DLD1 (cell line): Measurements from ENCODE around the gene KLK7.
"Not testable (repeated sequence)": the region's sequence is repeated elsewhere in the genome, so short reads cannot be mapped to it uniquely, and the experiment has no call there.

ENCODE experiments used
- in situ Hi-C: cut with HindIII; loops from 2 replicates; pipeline ENCODE4 v1.10.0; 2017; ENCODE audit warnings: low sequenced_read_pairs

KLK7 gene

DNA sequence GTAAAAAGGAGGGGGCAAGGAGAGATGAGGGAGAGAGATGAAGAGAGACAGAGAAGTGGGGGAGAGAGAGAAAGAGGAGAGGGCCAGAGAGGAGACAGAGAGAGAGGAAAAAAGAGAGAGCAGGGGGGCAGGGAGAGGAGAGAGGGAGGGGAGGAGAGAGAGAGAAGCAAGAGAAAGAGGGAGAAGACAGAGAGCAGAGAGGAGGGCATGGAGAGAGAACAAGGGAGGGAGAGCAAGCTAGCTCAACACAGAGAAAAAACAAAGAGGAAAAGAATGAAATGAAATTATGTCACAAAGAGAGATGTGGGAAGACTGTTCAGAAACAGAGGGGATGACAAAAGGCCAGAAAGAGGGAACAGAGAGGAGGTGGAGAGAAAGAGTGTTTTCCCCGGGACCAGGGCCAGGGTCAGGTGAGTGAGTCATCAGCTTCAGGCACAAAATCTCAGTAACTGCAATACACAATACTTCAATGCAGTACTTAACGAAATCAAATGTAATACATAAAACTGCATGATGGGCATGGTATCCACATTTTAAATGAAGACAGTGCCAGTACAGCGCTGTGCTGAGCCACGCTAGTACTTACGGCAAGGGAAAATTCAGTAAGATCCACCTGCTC, 4.8 kb downstream of the KLK7 start:
- in situ Hi-C loops, result no loop called here

DNA sequence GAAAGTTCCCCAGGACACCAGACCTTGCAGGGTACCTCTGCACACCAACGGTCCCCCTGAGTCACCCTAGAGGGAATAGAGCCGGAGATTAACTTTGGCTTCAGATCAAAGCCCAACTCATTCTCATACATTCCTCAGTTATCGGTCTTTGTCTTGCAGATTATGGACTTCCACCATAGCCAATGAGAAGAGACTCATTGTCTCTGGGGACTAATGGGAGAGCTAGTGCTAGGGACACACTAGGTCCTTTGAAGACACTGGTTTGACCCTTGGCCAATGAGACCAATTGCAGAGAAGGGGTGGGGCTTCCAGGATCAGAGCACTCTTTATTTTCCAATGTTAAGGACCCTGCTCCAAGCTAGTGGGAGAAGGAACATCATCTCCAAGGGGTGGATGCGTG, 6.1 kb downstream of the KLK7 start:
- in situ Hi-C loops, result no loop called here

DNA sequence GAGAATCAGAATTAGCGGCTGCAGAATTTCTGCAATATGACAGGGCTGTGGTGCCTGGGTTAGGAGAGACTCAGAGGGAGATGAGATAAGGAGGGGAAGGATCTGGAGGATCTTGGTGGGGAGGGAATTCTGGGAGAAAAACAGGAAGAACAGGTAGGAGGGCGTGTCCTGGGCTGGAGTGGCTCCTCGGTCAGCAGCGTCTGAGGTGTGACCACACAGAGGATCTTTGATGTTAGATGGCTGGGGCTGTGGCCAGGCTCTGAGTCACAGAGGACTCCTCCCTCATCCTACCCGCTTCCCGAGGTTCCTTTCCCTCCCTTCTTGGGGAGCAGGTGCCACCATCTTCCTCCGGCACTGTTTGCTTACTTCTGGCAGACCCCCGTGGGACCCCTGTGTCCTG, 8.0 kb downstream of the KLK7 start:
- in situ Hi-C loops, result no loop called here

DNA sequence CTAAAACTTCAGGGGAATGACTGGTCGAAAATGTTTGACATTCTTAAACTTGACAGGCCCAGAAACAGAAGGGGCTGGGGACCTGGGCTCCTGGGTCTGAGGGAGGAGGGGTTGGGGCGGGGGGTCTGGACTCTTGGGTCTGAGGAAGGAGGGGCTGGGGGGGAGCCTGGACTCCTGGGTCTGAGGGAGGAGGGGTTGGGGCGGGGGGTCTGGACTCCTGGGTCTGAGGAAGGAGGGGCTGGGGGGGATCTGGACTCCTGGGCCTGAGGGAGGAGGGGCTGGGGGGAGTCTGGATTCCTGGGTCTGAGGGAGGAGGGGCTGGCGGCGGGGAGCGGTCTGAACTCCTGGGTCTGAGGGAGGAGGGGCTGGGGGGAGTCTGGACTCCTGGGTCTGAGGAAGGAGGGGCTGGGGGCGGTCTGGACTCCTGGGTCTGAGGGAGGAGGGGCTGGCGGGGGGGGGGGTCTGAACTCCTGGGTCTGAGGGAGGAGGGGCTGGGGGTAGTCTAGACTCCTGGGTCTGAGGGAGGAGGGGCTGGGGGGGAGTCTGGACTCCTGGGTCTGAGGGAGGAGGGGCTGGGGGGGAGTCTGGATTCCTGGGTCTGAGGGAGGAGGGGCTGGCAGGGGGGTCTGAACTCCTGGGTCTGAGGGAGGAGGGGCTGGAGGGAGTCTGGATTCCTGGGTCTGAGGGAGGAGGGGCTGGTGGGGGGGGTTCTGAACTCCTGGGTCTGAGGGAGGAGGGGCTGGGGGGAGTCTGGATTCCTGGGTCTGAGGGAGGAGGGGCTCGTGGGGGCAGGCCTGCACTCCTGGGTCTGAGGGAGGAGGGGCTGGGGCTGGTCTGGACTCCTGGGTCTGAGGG, 8.8 kb downstream of the KLK7 start:
- in situ Hi-C loops, result no loop called here

DNA sequence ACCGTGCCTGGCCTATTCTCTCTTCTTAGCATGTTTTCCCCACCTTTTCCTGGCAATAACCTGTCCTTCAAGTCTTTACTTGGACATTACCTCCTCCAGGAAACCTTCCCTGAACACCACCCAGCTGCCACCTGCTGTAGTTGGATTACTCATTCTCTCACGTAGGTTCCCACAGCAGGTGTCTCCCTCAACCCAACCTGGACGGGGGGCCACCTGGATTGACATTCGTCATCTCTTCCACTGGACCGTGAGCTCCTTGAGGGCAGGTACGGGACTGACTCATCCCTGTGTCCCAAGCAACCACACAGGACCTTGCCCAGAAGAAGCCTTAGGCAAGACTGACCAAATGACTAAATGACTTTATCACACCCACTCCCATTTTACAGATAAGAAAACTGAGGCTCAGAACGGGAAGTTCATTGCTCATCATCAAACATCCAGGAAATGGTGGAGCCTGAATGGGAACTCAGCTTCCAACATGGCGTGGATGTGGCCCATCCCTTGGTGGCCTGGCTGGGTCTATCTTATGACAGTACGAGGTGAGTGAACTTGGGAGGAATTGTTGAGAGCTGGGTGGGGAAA, 10.8 kb downstream of the KLK7 start:
- in situ Hi-C loops, result no loop called here

DNA sequence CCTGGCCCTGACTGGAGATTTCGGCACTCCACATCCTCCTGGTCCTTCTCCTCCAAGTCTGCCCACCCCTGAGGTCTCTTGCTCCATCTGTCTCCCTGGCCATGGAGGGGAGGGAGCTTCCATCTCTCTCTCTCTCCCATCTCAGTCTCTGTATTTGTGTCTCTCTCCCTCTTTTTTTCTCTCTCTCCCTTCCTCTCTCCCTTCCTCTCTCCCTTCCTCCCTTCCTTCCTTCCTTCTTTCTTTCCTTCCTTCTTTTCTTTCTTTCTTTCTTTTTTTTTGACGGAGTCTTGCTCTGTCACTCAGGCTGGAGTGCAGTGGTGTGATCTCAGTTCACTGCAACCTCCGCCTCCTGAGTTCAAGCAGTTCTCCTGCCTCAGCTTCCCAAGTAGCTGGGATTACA, 13.9 kb downstream of the KLK7 start:
- in situ Hi-C loops, result not testable (repeated sequence)

DNA sequence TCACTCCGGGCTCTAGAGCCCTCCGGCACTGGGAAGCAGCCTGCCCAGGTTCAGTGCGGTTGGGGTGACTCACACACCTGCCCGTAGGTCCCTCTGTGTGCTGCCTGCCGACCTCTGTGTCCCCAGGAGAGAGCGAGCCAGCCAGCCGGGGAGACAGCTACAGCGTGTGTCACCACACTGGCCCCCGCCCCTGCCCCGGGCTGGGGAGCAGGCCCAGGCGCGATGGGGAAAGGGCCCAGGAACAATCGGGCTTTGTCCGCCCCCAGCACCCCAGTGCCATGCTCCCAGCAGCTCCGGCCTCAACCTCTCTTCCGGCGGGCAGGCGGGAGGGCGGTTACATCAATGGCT, 14.3 kb downstream of the KLK7 start, which contains the start of gene KLK6:
Gene KLK6, minus strand, starts transcription at position 179 of the 348 bp plus-strand sequence. CDS start 1,487 bp downstream, outside the sequence.
- in situ Hi-C loops, result no loop called here

DNA sequence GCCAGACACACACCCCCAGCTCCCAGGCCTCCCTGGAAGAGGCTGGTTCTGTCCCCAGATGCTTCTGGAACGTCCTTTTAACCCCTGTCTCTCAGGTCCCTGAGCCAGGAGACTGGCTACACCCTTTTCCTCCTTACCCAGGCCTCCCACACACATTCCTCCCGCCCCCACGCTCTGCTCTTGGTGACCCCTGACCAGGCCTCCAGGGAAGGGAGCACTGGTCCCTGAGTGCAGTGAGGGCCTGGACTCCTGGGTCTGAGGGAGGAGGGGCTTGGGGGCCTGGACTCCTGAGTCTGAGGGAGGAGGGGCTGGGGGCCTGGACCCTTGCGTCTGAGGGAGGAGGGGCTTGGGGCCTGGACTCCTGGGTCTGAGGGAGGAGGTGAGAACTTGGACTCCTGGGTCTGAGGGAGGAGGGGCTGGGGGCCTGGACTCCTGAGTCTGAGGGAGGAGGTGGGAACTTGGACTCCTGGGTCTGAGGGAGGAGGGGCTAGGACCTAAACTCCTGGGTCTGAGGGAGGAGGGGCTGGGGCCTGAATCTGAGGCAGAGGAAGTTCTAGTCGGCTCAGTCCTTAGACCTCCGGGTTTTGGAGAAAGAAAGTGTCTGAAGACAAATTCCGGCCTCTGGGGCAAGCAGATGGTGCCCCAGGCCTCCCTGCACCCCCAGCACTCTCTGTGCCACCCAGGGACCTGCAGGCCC, 14.9 kb downstream of the KLK7 start:
- in situ Hi-C loops, result no loop called here

DNA sequence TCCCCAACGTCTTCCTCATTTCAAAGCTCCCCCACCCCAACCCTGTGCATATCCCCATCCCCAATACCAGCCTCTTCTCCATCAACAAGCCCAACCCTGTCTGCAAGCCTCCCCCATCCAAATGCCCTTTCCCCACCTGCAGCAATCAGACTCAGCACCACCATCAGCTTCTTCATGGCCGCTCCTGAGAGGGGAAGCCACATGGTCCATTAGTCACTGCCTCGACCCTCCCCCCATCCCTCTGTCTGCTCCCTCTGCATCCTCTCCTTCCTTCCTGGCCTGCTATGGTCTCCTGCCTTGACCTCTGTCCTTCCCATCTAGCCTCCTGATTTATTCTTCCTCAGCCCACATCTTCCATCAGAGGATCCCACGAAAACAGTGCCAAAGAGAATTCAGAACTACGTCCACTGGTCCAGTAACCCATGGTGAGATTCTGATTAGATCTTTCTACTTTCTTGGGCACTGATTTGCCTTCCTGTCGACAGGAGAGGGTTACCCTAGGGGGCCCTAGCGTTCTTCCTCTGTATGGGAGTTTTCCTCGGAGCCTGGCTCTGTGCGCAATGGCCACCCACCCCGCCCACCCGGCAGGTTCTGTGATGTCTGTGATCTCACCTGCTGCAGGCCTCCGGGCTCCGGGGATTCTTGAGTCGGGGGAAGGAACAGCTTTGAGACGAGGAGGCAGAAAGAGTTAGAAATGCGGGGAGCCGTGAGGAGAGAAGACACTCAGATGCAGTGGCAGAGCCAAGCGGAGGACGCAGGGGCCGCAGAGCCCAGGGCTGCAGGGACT, 15.6 kb downstream of the KLK7 start:
- in situ Hi-C loops, result no loop called here

DNA sequence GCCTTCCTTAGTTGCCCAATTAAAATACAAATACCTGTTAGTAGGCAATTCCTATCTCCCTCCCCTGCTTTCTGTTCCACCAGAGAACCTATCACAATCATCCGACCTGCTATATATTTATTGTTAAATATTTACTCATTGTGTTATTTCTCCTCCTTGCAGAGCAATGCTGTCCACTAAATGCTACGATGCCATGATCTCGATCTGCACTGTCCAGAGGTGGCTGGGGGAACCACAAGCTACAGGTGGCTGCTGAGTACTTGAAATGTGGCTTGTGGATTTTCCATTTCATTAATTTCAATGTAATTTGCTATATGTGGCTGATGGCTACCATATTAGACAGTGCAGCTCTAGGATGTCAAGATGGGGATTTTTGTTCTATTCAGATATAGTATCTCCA, 19.5 kb downstream of the KLK7 start:
- in situ Hi-C loops, result no loop called here

DNA sequence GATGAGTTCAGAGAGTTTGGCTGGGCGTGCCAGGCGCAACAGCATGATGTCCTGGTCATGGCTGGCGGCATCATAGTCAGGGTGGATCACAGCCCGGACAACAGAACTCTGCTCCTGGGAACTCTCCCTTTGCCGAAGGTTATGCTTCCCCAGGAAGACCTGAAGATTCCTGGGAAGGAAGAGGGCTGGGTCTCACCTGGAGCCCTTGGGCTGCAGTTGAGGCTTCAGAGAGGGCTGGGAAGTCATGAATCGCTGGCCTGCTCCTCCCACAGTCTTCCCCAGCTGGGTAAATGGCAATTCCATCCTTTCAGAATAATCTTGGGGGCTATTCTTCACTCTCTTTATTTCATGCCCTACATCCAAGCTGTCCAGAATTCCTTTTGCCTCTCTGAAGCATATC, 20.3 kb downstream of the KLK7 start:
- in situ Hi-C loops, result no loop called here

DNA sequence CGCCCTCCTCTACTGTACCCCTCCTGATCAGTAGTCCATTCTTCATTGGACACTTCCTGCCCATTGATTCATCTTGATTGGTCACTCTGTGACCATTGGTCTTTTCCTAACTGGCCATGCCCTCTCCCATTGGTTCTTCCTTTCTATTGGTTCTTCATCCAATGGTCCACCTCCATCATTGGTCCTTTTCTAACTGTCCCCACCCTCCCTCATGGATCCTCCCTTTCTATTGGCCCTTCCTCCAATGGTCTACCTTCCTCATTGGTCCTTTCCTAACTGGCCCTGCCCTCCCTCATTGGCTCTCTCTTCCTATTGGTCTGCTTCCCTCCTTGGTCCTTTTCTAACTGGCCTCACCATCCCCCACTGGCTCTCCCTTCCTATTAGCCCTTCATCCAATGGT, 21.5 kb downstream of the KLK7 start:
- in situ Hi-C loops, result no loop called here

DNA sequence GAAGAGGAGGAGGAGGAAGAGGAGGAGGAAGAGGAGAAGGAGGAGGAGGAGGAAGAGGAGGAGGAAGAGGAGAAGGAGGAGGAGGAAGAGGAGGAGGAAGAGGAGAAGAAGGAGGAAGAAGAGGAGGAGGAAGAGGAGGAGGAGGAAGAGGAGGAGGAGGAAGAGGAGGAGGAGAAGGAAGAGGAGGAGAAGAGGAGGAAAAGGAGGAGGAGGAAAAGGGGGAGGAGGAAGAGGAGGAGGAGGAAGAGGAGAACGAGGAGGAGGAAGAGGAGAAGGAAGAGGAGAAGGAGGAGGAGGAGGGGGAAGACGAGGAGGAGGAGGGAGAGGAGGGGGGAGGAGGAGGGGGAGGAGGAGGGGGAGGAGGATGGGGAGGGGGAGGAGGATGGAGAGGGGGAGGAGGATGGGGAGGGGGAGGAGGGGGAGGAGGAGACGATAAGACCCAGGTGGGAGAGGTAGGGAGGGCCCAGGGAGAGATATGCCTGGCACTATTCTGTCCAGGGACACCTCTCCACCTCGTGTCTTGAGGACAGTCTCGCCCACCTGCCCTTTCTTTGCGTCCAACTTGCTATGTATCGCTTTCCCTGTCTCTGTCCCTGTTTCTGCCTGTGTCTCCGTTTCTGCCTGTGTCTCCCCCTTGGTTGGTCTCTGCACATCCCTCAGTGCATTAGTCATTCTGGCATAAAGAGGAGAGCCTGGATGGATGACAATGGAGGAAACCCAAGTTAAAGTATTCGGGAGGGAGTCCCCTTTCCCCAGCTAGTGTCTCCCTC, 23.8 kb downstream of the KLK7 start:
- in situ Hi-C loops, result no loop called here

DNA sequence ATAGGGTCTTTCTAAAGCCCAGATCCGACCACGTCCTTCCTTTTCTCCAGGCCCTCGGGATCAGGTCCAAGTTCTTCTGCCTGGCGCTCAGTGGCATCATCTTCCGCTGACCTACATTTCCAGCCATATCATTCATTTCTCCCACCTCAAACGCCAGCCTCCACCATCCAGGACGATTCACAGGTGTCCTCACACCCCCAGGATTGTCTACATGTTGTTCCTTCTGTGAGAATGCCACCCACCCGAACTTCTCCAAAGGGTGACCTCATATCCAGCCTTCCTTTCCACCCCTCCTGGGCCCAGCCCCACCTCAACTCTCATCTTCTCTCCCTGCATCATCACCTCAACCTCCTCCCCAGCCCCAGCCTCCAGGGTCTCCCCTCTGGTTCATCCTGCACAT, 26.1 kb downstream of the KLK7 start:
- in situ Hi-C loops, result no loop called here

DNA sequence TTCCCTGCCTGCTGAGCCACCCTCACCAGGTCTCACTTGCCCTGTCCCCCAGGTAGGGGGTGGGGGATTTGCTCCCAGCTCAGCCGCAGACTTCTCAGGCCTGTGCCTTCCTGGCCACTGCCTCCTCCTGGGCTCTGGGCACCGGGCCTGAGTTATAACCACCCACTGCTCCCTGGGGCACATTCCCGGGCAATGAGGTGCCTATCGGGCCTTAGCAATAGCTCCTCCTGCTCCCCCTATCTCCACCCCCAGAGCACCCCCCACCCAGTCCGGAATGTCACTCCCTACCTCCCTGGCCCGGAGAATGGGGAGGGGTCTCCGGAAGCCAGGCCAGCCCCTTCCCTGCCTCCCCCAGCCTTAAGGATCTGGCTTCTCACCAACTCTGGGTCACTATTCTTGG, 30.8 kb downstream of the KLK7 start, which contains the start of gene KLK5:
Gene KLK5, minus strand, starts transcription at position 129 of the 400 bp plus-strand sequence. CDS start 381 bp downstream, outside the sequence.
- in situ Hi-C loops, result no loop called here

DNA sequence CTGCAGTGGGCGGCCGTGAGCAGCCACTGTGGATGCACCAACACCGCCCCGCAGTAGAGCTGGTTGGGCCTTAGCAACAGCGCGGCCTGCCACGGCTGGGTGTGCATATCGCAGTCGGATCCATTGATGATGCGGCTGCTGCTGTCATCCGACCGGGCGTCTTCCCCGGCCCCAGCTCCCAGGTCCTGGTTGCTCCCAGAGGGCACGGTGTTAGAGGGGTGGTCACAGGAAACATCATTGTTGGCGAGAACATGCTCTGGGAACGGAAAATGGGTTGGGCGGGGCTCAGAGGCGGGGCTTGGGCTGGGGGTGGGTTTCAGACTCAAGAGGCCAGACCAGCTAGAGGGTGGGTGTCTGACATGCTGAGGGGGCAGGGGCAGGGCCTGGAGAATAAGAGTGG, 33.9 kb downstream of the KLK7 start:
- in situ Hi-C loops, result no loop called here

DNA sequence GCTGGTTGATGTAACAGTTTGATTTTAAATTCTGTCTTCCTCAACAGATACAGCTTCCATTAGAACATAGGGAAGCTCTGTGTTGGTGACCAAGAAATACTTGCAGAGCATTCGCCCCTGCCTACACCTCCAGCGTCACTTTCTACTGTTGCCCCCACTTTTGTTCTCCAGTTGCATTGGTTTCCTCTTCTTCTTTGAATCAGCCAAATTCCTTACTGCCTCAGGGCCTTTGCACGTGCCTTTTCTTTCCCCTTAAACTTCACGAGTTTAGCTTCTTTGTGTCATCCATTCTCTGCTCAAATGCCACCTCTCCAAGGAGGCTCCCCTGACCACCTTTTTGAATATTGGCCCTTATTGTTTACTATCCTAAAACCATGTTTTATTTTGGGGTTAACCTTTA, 36.6 kb downstream of the KLK7 start:
- in situ Hi-C loops, result no loop called here

DNA sequence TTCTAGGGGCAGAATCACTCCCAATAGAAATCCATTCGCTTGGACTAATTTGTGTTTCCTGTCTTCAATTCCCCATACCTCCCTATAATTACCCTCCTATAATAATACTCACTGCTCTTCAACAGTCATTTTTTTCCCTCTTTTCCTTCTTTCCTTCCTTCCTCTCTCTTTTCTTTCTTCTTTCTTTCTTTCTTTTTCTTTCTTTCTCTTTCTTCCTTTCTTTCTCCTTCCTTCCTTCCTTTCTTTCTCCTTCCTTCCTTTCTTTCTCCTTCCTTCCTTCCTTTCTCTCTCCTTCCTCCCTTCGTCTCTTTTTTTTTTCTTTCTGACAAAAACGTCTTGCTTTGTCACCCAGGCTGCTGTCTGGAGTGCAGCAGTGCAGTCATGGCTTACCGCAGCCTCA, 38.9 kb downstream of the KLK7 start:
- in situ Hi-C loops, result no loop called here

DNA sequence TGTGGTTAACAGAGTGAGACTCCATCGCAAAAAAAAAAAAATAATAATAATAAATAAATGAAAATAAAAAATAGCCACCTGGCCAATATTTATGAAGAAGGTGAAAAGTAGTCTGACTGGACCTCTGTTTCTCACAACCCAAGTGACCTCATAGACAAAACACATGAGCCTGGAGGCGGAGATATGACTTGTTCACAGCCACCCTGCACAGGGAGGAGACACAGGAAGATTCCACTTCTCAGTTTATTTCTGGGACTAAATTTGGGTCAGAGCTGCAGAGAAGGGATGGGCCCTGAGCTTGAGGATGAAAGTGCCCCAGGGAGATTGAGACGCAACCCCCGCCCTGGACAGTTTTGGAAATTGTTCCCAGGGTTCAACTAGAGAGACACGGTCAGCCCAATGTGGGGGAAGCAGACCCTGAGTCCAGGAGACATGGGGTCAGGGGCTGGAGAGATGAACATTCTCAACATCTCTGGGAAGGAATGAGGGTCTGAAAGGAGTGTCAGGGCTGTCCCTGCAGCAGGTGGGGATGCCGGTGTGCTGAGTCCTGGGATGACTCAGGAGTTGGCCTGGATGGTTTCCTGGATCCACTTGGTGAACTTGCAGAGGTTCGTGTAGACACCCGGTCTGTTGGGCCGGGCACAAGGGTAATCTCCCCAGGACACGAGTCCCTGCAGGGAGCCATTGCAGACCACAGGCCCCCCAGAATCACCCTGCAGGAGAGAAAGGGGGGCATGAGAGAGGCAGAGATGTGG, 40.5 kb downstream of the KLK7 start:
- in situ Hi-C loops, result no loop called here
